GM23338 (cell line): ENCODE results near the gene ZC3H13. TPM values are rescaled to one million over a fixed set of nuclear protein-coding genes. Genes with fewer than 3 reads are reported as not detected.

Source experiments
- ATAC-seq: fragments of 200-7000 bp; cut with Tn5 transposase; 3 replicates; pipeline ENCODE4 v1.9.1; 2020
- DNase-seq: peaks from one replicate; pipeline ENCODE4 v3.0.0-alpha.2; 2015; ENCODE audit warnings: low spot score
- H2AFZ ChIP-seq: fragments of 200-600 bp; sonication (generic); 2 replicates; pipeline ENCODE4 v1.8.0; 2016; ENCODE audit warnings: antibody characterized with exemption, mild to moderate bottlenecking, moderate library complexity
- H3F3A ChIP-seq: fragments of 200-600 bp; sonication (generic); replicated peaks from 2 replicates; pipeline ENCODE4 v1.8.0; 2017; ENCODE audit warnings: antibody characterized with exemption, mixed run types, low read depth
- H3K27ac ChIP-seq: fragments of 200-600 bp; sonication (generic); 2 replicates; pipeline ENCODE4 v1.6.1; 2016; ENCODE audit warnings: low read depth
- H3K27me3 ChIP-seq: fragments of 200-600 bp; sonication (generic); 2 replicates; pipeline ENCODE4 v1.8.0; 2016; ENCODE audit warnings: mild to moderate bottlenecking, mixed run types, moderate library complexity; ENCODE audit not compliant: insufficient read depth
- H3K36me3 ChIP-seq: fragments of 200-600 bp; sonication (generic); 2 replicates; pipeline ENCODE4 v1.8.0; 2016; ENCODE audit warnings: mild to moderate bottlenecking; ENCODE audit not compliant: insufficient read depth
- H3K4me1 ChIP-seq: fragments of 200-600 bp; sonication (generic); 2 replicates; pipeline ENCODE4 v1.8.0; 2016; ENCODE audit warnings: mild to moderate bottlenecking, moderate library complexity; ENCODE audit not compliant: insufficient read depth
- H3K4me2 ChIP-seq: fragments of 200-600 bp; sonication (generic); 2 replicates; pipeline ENCODE4 v1.7.1; 2017; ENCODE audit warnings: mixed run types
- H3K4me3 ChIP-seq: fragments of 200-600 bp; sonication (generic); 2 replicates; pipeline ENCODE4 v1.6.1; 2016; ENCODE audit warnings: mixed run types
- H3K79me2 ChIP-seq: fragments of 200-600 bp; sonication (generic); replicated peaks from 2 replicates; pipeline ENCODE4 v1.8.0; 2017; ENCODE audit warnings: mild to moderate bottlenecking; ENCODE audit not compliant: insufficient read depth
- H3K9me2 ChIP-seq: fragments of 200-600 bp; sonication (generic); 2 replicates; pipeline ENCODE4 v1.8.0; 2017; ENCODE audit not compliant: insufficient read depth
- H4K20me1 ChIP-seq: fragments of 200-600 bp; sonication (generic); replicated peaks from 2 replicates; pipeline ENCODE4 v1.8.0; 2017; ENCODE audit warnings: mild to moderate bottlenecking; ENCODE audit not compliant: insufficient read depth
- H3K27ac Mint-ChIP-seq: 2 replicates; pipeline ENCODE4 v1.8.0; 2020; ENCODE audit warnings: inconsistent platforms, mild to moderate bottlenecking, moderate library complexity, mixed read lengths
- H3K27me3 Mint-ChIP-seq: 3 replicates; pipeline ENCODE4 v1.8.0; 2022; ENCODE audit warnings: low read depth, mild to moderate bottlenecking, moderate library complexity, mixed read lengths, inconsistent platforms; ENCODE audit not compliant: insufficient read depth, poor library complexity
- H3K36me3 Mint-ChIP-seq: 3 replicates; pipeline ENCODE4 v1.8.0; 2021; ENCODE audit warnings: low read depth, mild to moderate bottlenecking, inconsistent platforms, moderate library complexity, mixed read lengths
- H3K4me1 Mint-ChIP-seq: 3 replicates; pipeline ENCODE4 v1.8.0; 2020; ENCODE audit warnings: mild to moderate bottlenecking, inconsistent platforms, mixed read lengths
- H3K4me3 Mint-ChIP-seq: 3 replicates; pipeline ENCODE4 v1.8.0; 2021; ENCODE audit warnings: moderate library complexity, mild to moderate bottlenecking, inconsistent platforms, mixed read lengths
- H3K9me3 Mint-ChIP-seq: 3 replicates; pipeline ENCODE4 v1.8.0; 2020; ENCODE audit warnings: moderate library complexity, mild to moderate bottlenecking, inconsistent platforms, mixed read lengths
- CREB1 ChIP-seq: fragments of 250-450 bp; sonication (Bioruptor Pico); IDR thresholded peaks from 2 replicates; pipeline ENCODE4 v1.5.0; 2020; ENCODE audit warnings: low read depth, mild to moderate bottlenecking, moderate library complexity
- EZH2 ChIP-seq: fragments of 200-600 bp; sonication (generic); IDR thresholded peaks from one replicate; pipeline ENCODE4 v1.8.0; 2017; ENCODE audit warnings: antibody characterized with exemption, mild to moderate bottlenecking, low read depth; ENCODE audit not compliant: unreplicated experiment
- EZH2phosphoT487 ChIP-seq: fragments of 200-600 bp; sonication (generic); IDR thresholded peaks from one replicate; pipeline ENCODE4 v1.8.1; 2018; ENCODE audit warnings: antibody characterized with exemption; ENCODE audit not compliant: unreplicated experiment
- JUNB ChIP-seq: IDR thresholded peaks from one replicate; pipeline ENCODE4 v1.6.1; 2016; ENCODE audit warnings: antibody characterized with exemption; ENCODE audit not compliant: unreplicated experiment
- POLR2AphosphoS5 ChIP-seq: IDR thresholded peaks from 2 replicates; pipeline ENCODE4 v1.6.1; 2016; ENCODE audit warnings: antibody characterized with exemption, low read depth
- STAT1 ChIP-seq: IDR thresholded peaks from one replicate; pipeline ENCODE4 v1.6.1; 2016; ENCODE audit warnings: antibody characterized with exemption; ENCODE audit not compliant: unreplicated experiment
- ZNF114 ChIP-seq: fragments of 250-450 bp; sonication (Bioruptor Pico); IDR thresholded peaks from 2 replicates; pipeline ENCODE4 v1.5.0; 2020; ENCODE audit warnings: mild to moderate bottlenecking, moderate library complexity
- polyA plus RNA-seq: library from polyadenylated mRNA; unstranded; fragments of >200 nt; fragmentation: Nextera tagmentation; extraction: Ambion mirVana; gene quantifications from 2 replicates; pipeline ENCODE4 v1.2.1, GENCODE V29; 2016
- total RNA-seq: library from RNA; depleted of rRNA; stranded (reverse); fragments of >200 nt; shearing (Covaris generic); gene quantifications from 2 replicates; pipeline ENCODE4 v1.2.3, GENCODE V29; 2014
- TF ChIP-seq, protein P1 (sequence below): fragments of 250-450 bp; sonication (Bioruptor Pico); IDR thresholded peaks from 2 replicates; pipeline ENCODE4 v1.5.0; 2020; ENCODE audit warnings: mild to moderate bottlenecking, moderate library complexity
- TF ChIP-seq, protein P2 (sequence below): IDR thresholded peaks from 2 replicates; pipeline ENCODE4 v1.6.1; 2016; ENCODE audit warnings: antibody characterized with exemption
- TF ChIP-seq, protein P3 (sequence below): IDR thresholded peaks from one replicate; pipeline ENCODE4 v1.6.1; 2018; ENCODE audit warnings: antibody characterized with exemption; ENCODE audit not compliant: unreplicated experiment

Gene ZC3H13
- total and polyA plus RNA-seq, 2 experiments from 2014 or later, result 39.6 to 125 TPM

DNA sequence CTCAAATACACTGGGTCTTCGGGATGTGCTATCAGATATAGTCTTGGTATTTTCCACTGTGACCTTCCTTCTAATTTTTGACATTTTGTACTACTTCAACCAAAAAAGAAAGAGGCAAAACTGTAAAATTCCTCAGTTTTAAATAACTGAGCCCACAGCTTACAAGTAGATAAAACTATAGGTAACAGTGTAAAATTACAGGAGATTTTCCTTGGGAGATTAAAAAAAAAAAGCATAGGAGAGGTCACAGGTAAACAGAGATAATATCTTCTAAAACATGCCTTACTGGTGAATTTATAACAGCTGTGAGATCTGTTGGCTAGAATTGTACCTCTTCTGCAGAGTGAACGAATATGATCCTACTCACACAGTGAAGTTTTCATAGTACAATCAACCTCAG lies 7.1 kb downstream of the ZC3H13 start (continued):
- TF ChIP-seq, protein P1, sequence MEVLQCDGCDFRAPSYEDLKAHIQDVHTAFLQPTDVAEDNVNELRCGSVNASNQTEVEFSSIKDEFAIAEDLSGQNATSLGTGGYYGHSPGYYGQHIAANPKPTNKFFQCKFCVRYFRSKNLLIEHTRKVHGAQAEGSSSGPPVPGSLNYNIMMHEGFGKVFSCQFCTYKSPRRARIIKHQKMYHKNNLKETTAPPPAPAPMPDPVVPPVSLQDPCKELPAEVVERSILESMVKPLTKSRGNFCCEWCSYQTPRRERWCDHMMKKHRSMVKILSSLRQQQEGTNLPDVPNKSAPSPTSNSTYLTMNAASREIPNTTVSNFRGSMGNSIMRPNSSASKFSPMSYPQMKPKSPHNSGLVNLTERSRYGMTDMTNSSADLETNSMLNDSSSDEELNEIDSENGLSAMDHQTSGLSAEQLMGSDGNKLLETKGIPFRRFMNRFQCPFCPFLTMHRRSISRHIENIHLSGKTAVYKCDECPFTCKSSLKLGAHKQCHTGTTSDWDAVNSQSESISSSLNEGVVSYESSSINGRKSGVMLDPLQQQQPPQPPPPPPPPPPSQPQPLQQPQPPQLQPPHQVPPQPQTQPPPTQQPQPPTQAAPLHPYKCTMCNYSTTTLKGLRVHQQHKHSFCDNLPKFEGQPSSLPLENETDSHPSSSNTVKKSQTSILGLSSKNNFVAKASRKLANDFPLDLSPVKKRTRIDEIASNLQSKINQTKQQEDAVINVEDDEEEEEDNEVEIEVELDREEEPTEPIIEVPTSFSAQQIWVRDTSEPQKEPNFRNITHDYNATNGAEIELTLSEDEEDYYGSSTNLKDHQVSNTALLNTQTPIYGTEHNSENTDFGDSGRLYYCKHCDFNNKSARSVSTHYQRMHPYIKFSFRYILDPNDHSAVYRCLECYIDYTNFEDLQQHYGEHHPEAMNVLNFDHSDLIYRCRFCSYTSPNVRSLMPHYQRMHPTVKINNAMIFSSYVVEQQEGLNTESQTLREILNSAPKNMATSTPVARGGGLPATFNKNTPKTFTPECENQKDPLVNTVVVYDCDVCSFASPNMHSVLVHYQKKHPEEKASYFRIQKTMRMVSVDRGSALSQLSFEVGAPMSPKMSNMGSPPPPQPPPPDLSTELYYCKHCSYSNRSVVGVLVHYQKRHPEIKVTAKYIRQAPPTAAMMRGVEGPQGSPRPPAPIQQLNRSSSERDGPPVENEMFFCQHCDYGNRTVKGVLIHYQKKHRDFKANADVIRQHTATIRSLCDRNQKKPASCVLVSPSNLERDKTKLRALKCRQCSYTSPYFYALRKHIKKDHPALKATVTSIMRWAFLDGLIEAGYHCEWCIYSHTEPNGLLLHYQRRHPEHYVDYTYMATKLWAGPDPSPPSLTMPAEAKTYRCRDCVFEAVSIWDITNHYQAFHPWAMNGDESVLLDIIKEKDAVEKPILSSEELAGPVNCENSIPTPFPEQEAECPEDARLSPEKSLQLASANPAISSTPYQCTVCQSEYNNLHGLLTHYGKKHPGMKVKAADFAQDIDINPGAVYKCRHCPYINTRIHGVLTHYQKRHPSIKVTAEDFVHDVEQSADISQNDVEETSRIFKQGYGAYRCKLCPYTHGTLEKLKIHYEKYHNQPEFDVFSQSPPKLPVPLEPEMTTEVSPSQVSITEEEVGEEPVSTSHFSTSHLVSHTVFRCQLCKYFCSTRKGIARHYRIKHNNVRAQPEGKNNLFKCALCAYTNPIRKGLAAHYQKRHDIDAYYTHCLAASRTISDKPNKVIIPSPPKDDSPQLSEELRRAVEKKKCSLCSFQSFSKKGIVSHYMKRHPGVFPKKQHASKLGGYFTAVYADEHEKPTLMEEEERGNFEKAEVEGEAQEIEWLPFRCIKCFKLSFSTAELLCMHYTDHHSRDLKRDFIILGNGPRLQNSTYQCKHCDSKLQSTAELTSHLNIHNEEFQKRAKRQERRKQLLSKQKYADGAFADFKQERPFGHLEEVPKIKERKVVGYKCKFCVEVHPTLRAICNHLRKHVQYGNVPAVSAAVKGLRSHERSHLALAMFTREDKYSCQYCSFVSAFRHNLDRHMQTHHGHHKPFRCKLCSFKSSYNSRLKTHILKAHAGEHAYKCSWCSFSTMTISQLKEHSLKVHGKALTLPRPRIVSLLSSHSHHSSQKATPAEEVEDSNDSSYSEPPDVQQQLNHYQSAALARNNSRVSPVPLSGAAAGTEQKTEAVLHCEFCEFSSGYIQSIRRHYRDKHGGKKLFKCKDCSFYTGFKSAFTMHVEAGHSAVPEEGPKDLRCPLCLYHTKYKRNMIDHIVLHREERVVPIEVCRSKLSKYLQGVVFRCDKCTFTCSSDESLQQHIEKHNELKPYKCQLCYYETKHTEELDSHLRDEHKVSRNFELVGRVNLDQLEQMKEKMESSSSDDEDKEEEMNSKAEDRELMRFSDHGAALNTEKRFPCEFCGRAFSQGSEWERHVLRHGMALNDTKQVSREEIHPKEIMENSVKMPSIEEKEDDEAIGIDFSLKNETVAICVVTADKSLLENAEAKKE (CRISPR knock-in tag), result no peak
- TF ChIP-seq POLR2AphosphoS5 (no peak), CREB1 (CRISPR knock-in tag) (no peak), EZH2 (no peak)
- TF ChIP-seq, protein P2, sequence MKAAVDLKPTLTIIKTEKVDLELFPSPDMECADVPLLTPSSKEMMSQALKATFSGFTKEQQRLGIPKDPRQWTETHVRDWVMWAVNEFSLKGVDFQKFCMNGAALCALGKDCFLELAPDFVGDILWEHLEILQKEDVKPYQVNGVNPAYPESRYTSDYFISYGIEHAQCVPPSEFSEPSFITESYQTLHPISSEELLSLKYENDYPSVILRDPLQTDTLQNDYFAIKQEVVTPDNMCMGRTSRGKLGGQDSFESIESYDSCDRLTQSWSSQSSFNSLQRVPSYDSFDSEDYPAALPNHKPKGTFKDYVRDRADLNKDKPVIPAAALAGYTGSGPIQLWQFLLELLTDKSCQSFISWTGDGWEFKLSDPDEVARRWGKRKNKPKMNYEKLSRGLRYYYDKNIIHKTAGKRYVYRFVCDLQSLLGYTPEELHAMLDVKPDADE, result no peak

DNA sequence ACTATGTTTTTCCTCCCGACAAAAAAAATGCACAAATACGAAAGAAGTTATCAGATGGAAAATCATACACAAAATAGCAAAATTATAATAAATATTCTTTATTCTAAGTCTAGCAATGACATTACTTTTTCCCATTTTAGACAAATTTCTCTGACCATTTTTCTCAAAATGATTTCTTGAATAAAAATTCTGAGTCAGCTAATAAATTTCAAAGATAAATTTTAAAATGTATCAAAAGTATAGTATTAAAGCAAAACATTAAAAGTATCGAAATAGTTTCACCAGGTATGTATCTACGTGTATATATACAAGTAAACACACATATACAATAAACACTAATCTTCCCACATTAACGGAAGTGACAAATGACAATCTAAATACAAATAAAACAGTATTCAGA lies 8.9 kb downstream of the ZC3H13 start:
- TF ChIP-seq ZNF114 (CRISPR knock-in tag) (no peak), CREB1 (CRISPR knock-in tag) (no peak), EZH2phosphoT487 (no peak), STAT1 (no peak), EZH2 (no peak), JUNB (no peak)
- TF ChIP-seq, protein P3, sequence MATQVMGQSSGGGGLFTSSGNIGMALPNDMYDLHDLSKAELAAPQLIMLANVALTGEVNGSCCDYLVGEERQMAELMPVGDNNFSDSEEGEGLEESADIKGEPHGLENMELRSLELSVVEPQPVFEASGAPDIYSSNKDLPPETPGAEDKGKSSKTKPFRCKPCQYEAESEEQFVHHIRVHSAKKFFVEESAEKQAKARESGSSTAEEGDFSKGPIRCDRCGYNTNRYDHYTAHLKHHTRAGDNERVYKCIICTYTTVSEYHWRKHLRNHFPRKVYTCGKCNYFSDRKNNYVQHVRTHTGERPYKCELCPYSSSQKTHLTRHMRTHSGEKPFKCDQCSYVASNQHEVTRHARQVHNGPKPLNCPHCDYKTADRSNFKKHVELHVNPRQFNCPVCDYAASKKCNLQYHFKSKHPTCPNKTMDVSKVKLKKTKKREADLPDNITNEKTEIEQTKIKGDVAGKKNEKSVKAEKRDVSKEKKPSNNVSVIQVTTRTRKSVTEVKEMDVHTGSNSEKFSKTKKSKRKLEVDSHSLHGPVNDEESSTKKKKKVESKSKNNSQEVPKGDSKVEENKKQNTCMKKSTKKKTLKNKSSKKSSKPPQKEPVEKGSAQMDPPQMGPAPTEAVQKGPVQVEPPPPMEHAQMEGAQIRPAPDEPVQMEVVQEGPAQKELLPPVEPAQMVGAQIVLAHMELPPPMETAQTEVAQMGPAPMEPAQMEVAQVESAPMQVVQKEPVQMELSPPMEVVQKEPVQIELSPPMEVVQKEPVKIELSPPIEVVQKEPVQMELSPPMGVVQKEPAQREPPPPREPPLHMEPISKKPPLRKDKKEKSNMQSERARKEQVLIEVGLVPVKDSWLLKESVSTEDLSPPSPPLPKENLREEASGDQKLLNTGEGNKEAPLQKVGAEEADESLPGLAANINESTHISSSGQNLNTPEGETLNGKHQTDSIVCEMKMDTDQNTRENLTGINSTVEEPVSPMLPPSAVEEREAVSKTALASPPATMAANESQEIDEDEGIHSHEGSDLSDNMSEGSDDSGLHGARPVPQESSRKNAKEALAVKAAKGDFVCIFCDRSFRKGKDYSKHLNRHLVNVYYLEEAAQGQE, result no peak
- Histone ChIP-seq H3F3A (no peaks in the 10 kb centered on the region), H3K4me1 (no peaks in the 10 kb centered on the region), H3K27ac (no peak overlapping the region), H4K20me1 (peaks cover 29% of the 10 kb centered on the region), H2AFZ (no peak overlapping the region), H3K36me3 (no peaks in the 10 kb centered on the region; the same call in 1 of the 2 replicates), H3K27me3 (no peaks in the 10 kb centered on the region), H3K79me2 (peaks cover 75% of the 10 kb centered on the region), H3K4me3 (no peak overlapping the region), H3K9me2 (no peaks in the 10 kb centered on the region), H3K4me2 (no peak overlapping the region)
- Mint-ChIP-seq H3K4me1 (no peaks in the 10 kb centered on the region), H3K36me3 (peaks cover 21% of the 10 kb centered on the region; the same call in 2 of the 3 replicates), H3K27me3 (no peaks in the 10 kb centered on the region), H3K9me3 (no peaks in the 10 kb centered on the region), H3K27ac (no peak overlapping the region), H3K4me3 (no peak overlapping the region)
- DNase-seq (no peak), ATAC-seq (no peak)
